Fibroblast of skin of right biceps (primary cell): ENCODE measurements around the gene EEF1AKMT3.

Source experiments
- DNase-seq: peaks from one replicate; pipeline ENCODE4 v3.0.0-alpha.2; 2013

Gene EEF1AKMT3

GRCh38 chr12:57821474-57822214, 49.2 kb downstream of the EEF1AKMT3 start:
- no peak for DNase-seq

- no peak for DNase-seq
These were observed 50.1 kb downstream of the EEF1AKMT3 start for GRCh38 chr12:57822392-57823130.

GRCh38 chr12:57823131-57823907, 50.9 kb downstream of the EEF1AKMT3 start:
- no peak for DNase-seq

GRCh38 chr12:57823908-57824640, 51.7 kb downstream of the EEF1AKMT3 start:
- DNase-seq: no peak

- no peak for DNase-seq
These were observed 53.0 kb downstream of the EEF1AKMT3 start for GRCh38 chr12:57825451-57825850.

- DNase-seq: no peak
These were observed 54.0 kb downstream of the EEF1AKMT3 start for GRCh38 chr12:57826400-57826799.

- no peak for DNase-seq
These were observed 54.6 kb downstream of the EEF1AKMT3 start for GRCh38 chr12:57826966-57827365.

- DNase-seq: no peak
These were observed 56.8 kb downstream of the EEF1AKMT3 start for GRCh38 chr12:57829025-57829777.

GRCh38 chr12:57830393-57830792, 58.0 kb downstream of the EEF1AKMT3 start:
- DNase-seq: no peak
